Measurements from ENCODE around the gene MBTPS1.

MBTPS1 gene

GRCh38 chr16:84053237-84053636, 63.5 kb downstream of the MBTPS1 start:
- FAIRE-seq: no peak

GRCh38 chr16:84052071-84052622, 64.6 kb downstream of the MBTPS1 start:
- FAIRE-seq: no peak
- DNase-seq (ENCODE audit: low spot score): no peak

More at GRCh38 chr16:84053237-84053636, 63.5 kb downstream of the MBTPS1 start:
- DNase-seq (ENCODE audit: low spot score): no peak

- DNase-seq (ENCODE audit: low spot score) (no peak), FAIRE-seq (no peak)
These were observed 66.4 kb downstream of the MBTPS1 start for GRCh38 chr16:84050316-84050715.

GRCh38 chr16:84049403-84050060, 67.2 kb downstream of the MBTPS1 start:
- FAIRE-seq: no peak
- DNase-seq (ENCODE audit: low spot score): no peak

GRCh38 chr16:84048871-84049270, 67.9 kb downstream of the MBTPS1 start:
- FAIRE-seq (no peak), DNase-seq (ENCODE audit: low spot score) (no peak)

- DNase-seq (ENCODE audit: low spot score): no peak
- no peak for FAIRE-seq
These were observed 68.5 kb downstream of the MBTPS1 start for GRCh38 chr16:84048270-84048669.

GRCh38 chr16:84047626-84048025, 69.1 kb downstream of the MBTPS1 start:
- DNase-seq (ENCODE audit: low spot score): no peak
- no peak for FAIRE-seq

- DNase-seq (ENCODE audit: low spot score) (no peak), FAIRE-seq (no peak)
These were observed 69.5 kb downstream of the MBTPS1 start for GRCh38 chr16:84047206-84047605.

GRCh38 chr16:84045818-84046470, 70.8 kb downstream of the MBTPS1 start:
- no peak for DNase-seq (ENCODE audit: low spot score)
- FAIRE-seq: no peak

GRCh38 chr16:84045001-84045817, 71.5 kb downstream of the MBTPS1 start:
- no peak for DNase-seq (ENCODE audit: low spot score)
- FAIRE-seq: no peak

GRCh38 chr16:84044118-84044488, 72.6 kb downstream of the MBTPS1 start:
- DNase-seq (ENCODE audit: low spot score) (peak; percentile 17), FAIRE-seq (no peak)

GRCh38 chr16:84043486-84044117, 73.1 kb downstream of the MBTPS1 start:
- no peak for DNase-seq (ENCODE audit: low spot score)
- FAIRE-seq: no peak

- DNase-seq (ENCODE audit: low spot score) (no peak), FAIRE-seq (no peak)
These were observed 73.8 kb downstream of the MBTPS1 start for GRCh38 chr16:84042879-84043485.

- FAIRE-seq (no peak), DNase-seq (ENCODE audit: low spot score) (no peak)
These were observed 74.3 kb downstream of the MBTPS1 start, which contains the start of gene SLC38A8 for GRCh38 chr16:84042308-84042878. SLC38A8 (minus strand) TSS chr16:84042795; CDS start chr16:84042157, 638 bp downstream.

- FAIRE-seq: no peak
- no peak for DNase-seq (ENCODE audit: low spot score)
These were observed 74.9 kb downstream of the MBTPS1 start for GRCh38 chr16:84041881-84042280.

GRCh38 chr16:84040823-84041820, 75.6 kb downstream of the MBTPS1 start:
- no peak for DNase-seq (ENCODE audit: low spot score)
- FAIRE-seq: no peak

GRCh38 chr16:84040226-84040822, 76.4 kb downstream of the MBTPS1 start:
- FAIRE-seq (no peak), DNase-seq (ENCODE audit: low spot score) (no peak)

- DNase-seq (ENCODE audit: low spot score) (no peak), FAIRE-seq (no peak)
These were observed 77.0 kb downstream of the MBTPS1 start for GRCh38 chr16:84039696-84040095.

GRCh38 chr16:84038469-84038868, 78.3 kb downstream of the MBTPS1 start:
- no peak for DNase-seq (ENCODE audit: low spot score)
- no peak for FAIRE-seq

Data from RCC 7860 (cell line).